Ishikawa (cell line): ENCODE measurements around the gene ACAD9.

Experiments
- CEBPB ChIP-seq: IDR thresholded peaks from 2 replicates; pipeline ENCODE4 v1.6.1; 2012
- CREB1 ChIP-seq: IDR thresholded peaks from 2 replicates; pipeline ENCODE4 v1.6.1; 2012; ENCODE audit warnings: low read depth
- EGR1 ChIP-seq: IDR thresholded peaks from 2 replicates; pipeline ENCODE4 v1.6.1; 2012
- EP300 ChIP-seq: IDR thresholded peaks from 2 replicates; pipeline ENCODE4 v1.6.1; 2012; ENCODE audit warnings: borderline replicate concordance
- FOXM1 ChIP-seq: IDR thresholded peaks from 2 replicates; pipeline ENCODE4 v1.6.1; 2012; ENCODE audit warnings: low read depth, borderline replicate concordance
- NFIC ChIP-seq: IDR thresholded peaks from 2 replicates; pipeline ENCODE4 v1.6.1; 2012
- RAD21 ChIP-seq: IDR thresholded peaks from 2 replicates; pipeline ENCODE4 v1.6.1; 2012; ENCODE audit warnings: low read depth
- TAF1 ChIP-seq: IDR thresholded peaks from 2 replicates; pipeline ENCODE4 v1.6.1; 2012; ENCODE audit warnings: low read depth, mild to moderate bottlenecking
- TCF12 ChIP-seq: IDR thresholded peaks from 2 replicates; pipeline ENCODE4 v1.6.1; 2012; ENCODE audit warnings: low read depth
- TEAD4 ChIP-seq: IDR thresholded peaks from 2 replicates; pipeline ENCODE4 v1.6.1; 2012
- YY1 ChIP-seq: IDR thresholded peaks from 2 replicates; pipeline ENCODE4 v1.6.1; 2012; ENCODE audit warnings: low read depth
- ZBTB7A ChIP-seq: IDR thresholded peaks from 2 replicates; pipeline ENCODE4 v1.6.1; 2012; ENCODE audit warnings: low read depth
- TF ChIP-seq, protein P1 (sequence below): IDR thresholded peaks from 2 replicates; pipeline ENCODE4 v1.6.1; 2012
- TF ChIP-seq, protein P2 (sequence below): IDR thresholded peaks from 2 replicates; pipeline ENCODE4 v1.6.1; 2012
- TF ChIP-seq, protein P3 (sequence below): IDR thresholded peaks from 2 replicates; pipeline ENCODE4 v1.6.1; 2012; ENCODE audit warnings: low read depth, mild to moderate bottlenecking

The ACAD9 gene

DNA sequence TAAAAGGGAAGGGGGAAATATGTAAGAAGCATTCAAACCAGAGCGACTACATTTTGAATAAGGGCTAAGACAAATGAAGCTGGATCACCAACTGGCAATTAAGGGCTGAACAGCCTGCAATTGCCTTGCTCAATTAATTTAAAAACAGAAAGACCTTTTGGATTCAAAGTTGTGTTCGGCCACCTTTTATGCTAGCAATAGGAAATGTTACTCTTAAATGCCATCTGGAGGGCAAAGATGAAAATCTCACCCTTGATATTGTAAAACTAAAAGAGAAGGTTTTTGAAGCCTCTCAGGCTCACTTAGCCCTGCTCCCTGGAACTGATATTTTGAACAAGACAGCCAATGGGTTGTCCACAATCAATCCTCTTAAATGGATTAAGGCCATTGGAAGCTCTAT, 44.2 kb downstream of the ACAD9 start:
- TF ChIP-seq, protein P1, sequence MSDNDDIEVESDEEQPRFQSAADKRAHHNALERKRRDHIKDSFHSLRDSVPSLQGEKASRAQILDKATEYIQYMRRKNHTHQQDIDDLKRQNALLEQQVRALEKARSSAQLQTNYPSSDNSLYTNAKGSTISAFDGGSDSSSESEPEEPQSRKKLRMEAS = no peak
- TF ChIP-seq FOXM1 = no peak
- no peak for TF ChIP-seq EP300
- no peak for TF ChIP-seq NFIC

DNA sequence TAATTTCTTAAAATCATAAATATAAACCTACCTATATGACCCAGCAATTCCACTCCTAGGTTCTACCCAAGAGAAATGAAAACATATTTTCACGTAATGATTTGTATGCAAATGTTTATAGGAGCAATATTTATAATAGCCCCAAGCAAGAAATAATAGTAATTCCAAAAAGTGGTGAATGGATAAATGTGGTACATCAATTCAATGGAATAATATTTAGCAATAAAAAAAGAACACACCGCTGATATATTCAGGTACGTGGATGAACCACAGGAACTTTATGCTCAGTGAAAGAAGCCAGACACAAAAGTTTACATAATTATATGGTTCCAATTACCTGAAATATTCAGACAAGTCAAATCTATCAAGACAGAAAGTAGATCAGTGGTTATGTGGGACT, 49.9 kb downstream of the ACAD9 start:
- TF ChIP-seq TCF12 (no peak), NFIC (no peak), CEBPB (no peak), RAD21 (no peak), EGR1 (no peak), FOXM1 (no peak), YY1 (no peak), ZBTB7A (no peak), EP300 (no peak), CREB1 (no peak), TAF1 (no peak), TEAD4 (no peak)
- TF ChIP-seq, protein P2, sequence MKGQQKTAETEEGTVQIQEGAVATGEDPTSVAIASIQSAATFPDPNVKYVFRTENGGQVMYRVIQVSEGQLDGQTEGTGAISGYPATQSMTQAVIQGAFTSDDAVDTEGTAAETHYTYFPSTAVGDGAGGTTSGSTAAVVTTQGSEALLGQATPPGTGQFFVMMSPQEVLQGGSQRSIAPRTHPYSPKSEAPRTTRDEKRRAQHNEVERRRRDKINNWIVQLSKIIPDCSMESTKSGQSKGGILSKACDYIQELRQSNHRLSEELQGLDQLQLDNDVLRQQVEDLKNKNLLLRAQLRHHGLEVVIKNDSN = no peak
- TF ChIP-seq, protein P3, sequence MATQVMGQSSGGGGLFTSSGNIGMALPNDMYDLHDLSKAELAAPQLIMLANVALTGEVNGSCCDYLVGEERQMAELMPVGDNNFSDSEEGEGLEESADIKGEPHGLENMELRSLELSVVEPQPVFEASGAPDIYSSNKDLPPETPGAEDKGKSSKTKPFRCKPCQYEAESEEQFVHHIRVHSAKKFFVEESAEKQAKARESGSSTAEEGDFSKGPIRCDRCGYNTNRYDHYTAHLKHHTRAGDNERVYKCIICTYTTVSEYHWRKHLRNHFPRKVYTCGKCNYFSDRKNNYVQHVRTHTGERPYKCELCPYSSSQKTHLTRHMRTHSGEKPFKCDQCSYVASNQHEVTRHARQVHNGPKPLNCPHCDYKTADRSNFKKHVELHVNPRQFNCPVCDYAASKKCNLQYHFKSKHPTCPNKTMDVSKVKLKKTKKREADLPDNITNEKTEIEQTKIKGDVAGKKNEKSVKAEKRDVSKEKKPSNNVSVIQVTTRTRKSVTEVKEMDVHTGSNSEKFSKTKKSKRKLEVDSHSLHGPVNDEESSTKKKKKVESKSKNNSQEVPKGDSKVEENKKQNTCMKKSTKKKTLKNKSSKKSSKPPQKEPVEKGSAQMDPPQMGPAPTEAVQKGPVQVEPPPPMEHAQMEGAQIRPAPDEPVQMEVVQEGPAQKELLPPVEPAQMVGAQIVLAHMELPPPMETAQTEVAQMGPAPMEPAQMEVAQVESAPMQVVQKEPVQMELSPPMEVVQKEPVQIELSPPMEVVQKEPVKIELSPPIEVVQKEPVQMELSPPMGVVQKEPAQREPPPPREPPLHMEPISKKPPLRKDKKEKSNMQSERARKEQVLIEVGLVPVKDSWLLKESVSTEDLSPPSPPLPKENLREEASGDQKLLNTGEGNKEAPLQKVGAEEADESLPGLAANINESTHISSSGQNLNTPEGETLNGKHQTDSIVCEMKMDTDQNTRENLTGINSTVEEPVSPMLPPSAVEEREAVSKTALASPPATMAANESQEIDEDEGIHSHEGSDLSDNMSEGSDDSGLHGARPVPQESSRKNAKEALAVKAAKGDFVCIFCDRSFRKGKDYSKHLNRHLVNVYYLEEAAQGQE = no peak
- TF ChIP-seq, protein P1 = no peak

DNA sequence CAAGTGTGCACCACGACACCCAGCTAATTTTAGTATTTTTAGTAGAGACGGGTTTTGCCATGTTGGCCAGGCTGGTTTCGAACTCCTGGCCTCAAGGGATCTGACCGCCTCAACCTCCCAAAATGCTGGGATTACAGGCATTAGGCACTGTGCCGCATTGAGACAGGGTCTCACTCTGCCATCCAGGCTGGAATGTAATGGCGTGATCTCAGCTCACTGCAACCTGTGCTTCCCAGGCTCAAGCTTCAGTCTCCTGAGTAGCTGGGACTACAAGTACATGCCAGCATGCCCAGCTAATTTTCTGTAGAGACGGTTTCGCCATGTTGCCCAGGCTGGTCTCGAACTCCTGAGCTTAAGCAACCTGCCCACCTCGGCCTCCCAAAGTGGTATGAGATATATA, 51.6 kb downstream of the ACAD9 start:
- TF ChIP-seq NFIC = no peak
- TF ChIP-seq EP300 = no peak
- no peak for TF ChIP-seq YY1
- no peak for TF ChIP-seq TCF12
- TF ChIP-seq, protein P1 = no peak
- TF ChIP-seq TEAD4 = no peak
- no peak for TF ChIP-seq EGR1
- no peak for TF ChIP-seq RAD21
- TF ChIP-seq CREB1 = no peak
- TF ChIP-seq, protein P3 = no peak
- no peak for TF ChIP-seq TAF1
- TF ChIP-seq CEBPB = no peak
- no peak for TF ChIP-seq FOXM1
- TF ChIP-seq, protein P2 = no peak
- TF ChIP-seq ZBTB7A = no peak

DNA sequence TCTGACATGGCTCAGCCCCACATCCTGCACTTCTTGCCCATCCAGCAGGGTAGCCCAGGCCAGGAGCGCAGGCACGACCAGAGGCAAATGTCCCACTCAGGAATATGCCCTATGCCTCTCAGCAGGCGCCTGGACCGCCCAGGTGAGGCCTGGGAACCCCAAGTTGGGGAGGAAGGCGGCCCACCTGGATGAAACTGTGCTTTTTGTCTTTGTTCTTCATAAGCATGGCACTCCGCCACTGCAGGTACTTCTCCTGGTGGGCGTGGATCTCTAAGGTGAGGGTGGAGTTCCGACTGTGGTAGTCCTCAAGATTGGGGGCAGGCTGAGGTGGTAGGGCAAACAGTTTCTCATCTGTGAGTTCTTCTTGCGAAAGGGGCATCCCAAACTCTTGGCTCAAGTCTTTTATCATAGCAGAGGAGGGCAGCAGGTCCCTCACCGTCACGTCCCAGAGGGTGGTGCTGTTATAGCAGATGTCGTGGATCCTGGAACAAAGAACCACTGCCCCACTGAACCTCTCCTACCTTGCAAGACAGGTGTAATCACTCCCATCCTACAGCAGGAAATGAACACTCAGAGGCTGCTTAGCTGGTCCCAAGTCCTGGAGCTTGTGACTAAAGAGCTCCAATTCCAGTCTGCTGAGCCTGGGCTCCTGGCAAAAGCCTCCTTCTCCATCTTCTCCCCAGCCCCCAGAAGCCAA, 53.2 kb downstream of the ACAD9 start:
- no peak for TF ChIP-seq RAD21
- no peak for TF ChIP-seq NFIC
- no peak for TF ChIP-seq EP300
- no peak for TF ChIP-seq CREB1
- TF ChIP-seq TCF12 = no peak
- TF ChIP-seq, protein P3 = no peak
- TF ChIP-seq EGR1 = no peak
- no peak for TF ChIP-seq TAF1
